HEK293 (cell line): ENCODE results near the gene CLK4.

Source experiments
- CTCF ChIA-PET: fragments of 350-600 bp; formaldehyde crosslinking; extraction: SDS; loops from one replicate; lab custom pipeline; 2021; ENCODE audit warnings: antibody characterized with exemption; lab: Yijun Ruan, JAX
- POLR2A ChIA-PET: fragments of 300-600 bp; formaldehyde crosslinking; extraction: SDS; loops from one replicate; lab custom pipeline; 2020; ENCODE audit warnings: antibody characterized with exemption, inconsistent platforms; lab: Yijun Ruan, JAX
- H3K27ac ChIP-seq: fragments of 200-500 bp; sonication (Bioruptor generic); 2 replicates; pipeline ENCODE4 v1.5.1; 2014; ENCODE audit warnings: low read depth, low read length, control low read depth, inconsistent platforms; ENCODE audit errors: extremely low read depth
- H3K36me3 ChIP-seq, 2 experiments: fragments of 200-500 bp in 1 of 2; sonication (Bioruptor generic) in 1 of 2; 1 replicate in 1 of 2; 2 replicates in 1 of 2; pipeline ENCODE4 v1.5.1; 2014 to 2017; ENCODE audit warnings: inconsistent platforms in 2 of 2, low read length in 2 of 2; ENCODE audit not compliant: control insufficient read depth in 2 of 2, insufficient read depth in 1 of 2
- H3K4me1 ChIP-seq: fragments of 200-500 bp; sonication (Bioruptor generic); 2 replicates; pipeline ENCODE4 v1.5.1; 2014; ENCODE audit warnings: mild to moderate bottlenecking, low read length, inconsistent platforms; ENCODE audit not compliant: control insufficient read depth, insufficient read depth
- H3K4me3 ChIP-seq: 2 replicates; pipeline ENCODE4 v1.5.1; 2011; ENCODE audit warnings: low read depth, mild to moderate bottlenecking, control low read depth, low read length, moderate library complexity
- H3K9me3 ChIP-seq: fragments of 200-500 bp; sonication (Bioruptor generic); 2 replicates; pipeline ENCODE4 v1.5.1; 2014; ENCODE audit warnings: low read depth, low read length, inconsistent platforms; ENCODE audit not compliant: control insufficient read depth, insufficient read depth
- GFI1B ChIP-seq: fragments of 450-650 bp; formaldehyde crosslinking; IDR thresholded peaks from 2 replicates; pipeline ENCODE4 v1.5.1; 2016; ENCODE audit warnings: missing biosample characterization, missing genetic modification characterization
- HOXC10 ChIP-seq: sonication (generic); formaldehyde crosslinking; IDR thresholded peaks from 2 replicates; pipeline ENCODE4 v1.8.1; 2023; ENCODE audit warnings: mild to moderate bottlenecking, missing genetic modification reagents
- KLF10 ChIP-seq: fragments of 450-650 bp; IDR thresholded peaks from 2 replicates; pipeline ENCODE4 v1.5.1; 2018; ENCODE audit warnings: missing biosample characterization, mild to moderate bottlenecking, missing genetic modification characterization
- SP2 ChIP-seq: fragments of 450-650 bp; formaldehyde crosslinking; IDR thresholded peaks from 2 replicates; pipeline ENCODE4 v1.5.1; 2016; ENCODE audit warnings: missing biosample characterization, missing genetic modification characterization
- YY1 ChIP-seq: fragments of 450-650 bp; formaldehyde crosslinking; IDR thresholded peaks from 2 replicates; pipeline ENCODE4 v1.5.1; 2018; ENCODE audit warnings: missing biosample characterization, missing genetic modification characterization
- ZEB2 ChIP-seq: fragments of 450-650 bp; formaldehyde crosslinking; IDR thresholded peaks from 2 replicates; pipeline ENCODE4 v1.5.1; 2016; ENCODE audit warnings: missing biosample characterization, missing genetic modification characterization
- ZFP69B ChIP-seq: fragments of 450-650 bp; formaldehyde crosslinking; IDR thresholded peaks from 2 replicates; pipeline ENCODE4 v1.5.1; 2016; ENCODE audit warnings: missing biosample characterization, missing genetic modification characterization
- ZNF10 ChIP-seq: fragments of 450-650 bp; formaldehyde crosslinking; IDR thresholded peaks from 2 replicates; pipeline ENCODE4 v1.5.1; 2017; ENCODE audit warnings: missing biosample characterization, missing genetic modification characterization
- ZNF132 ChIP-seq: fragments of 450-650 bp; formaldehyde crosslinking; IDR thresholded peaks from 2 replicates; pipeline ENCODE4 v1.5.1; 2017; ENCODE audit warnings: missing biosample characterization, missing genetic modification characterization, borderline replicate concordance
- ZNF146 ChIP-seq: fragments of 450-650 bp; formaldehyde crosslinking; IDR thresholded peaks from 2 replicates; pipeline ENCODE4 v1.5.1; 2016; ENCODE audit warnings: missing biosample characterization, missing genetic modification characterization
- ZNF549 ChIP-seq: fragments of 450-650 bp; IDR thresholded peaks from 2 replicates; pipeline ENCODE4 v1.5.1; 2018; ENCODE audit warnings: missing biosample characterization, missing genetic modification characterization, mild to moderate bottlenecking, inconsistent platforms, moderate library complexity
- ZNF571 ChIP-seq: fragments of 450-650 bp; formaldehyde crosslinking; IDR thresholded peaks from 2 replicates; pipeline ENCODE4 v1.5.0; 2017; ENCODE audit warnings: missing biosample characterization, missing genetic modification characterization
- ZNF670 ChIP-seq: fragments of 450-650 bp; formaldehyde crosslinking; IDR thresholded peaks from 2 replicates; pipeline ENCODE4 v1.5.1; 2016; ENCODE audit warnings: missing biosample characterization, missing genetic modification characterization, low read depth
- ZNF837 ChIP-seq: fragments of 450-650 bp; formaldehyde crosslinking; IDR thresholded peaks from 2 replicates; pipeline ENCODE4 v1.5.1; 2016; ENCODE audit warnings: missing biosample characterization, missing genetic modification characterization
- TF ChIP-seq, protein P1 (sequence below): fragments of 450-650 bp; formaldehyde crosslinking; IDR thresholded peaks from 2 replicates; pipeline ENCODE4 v1.5.1; 2016; ENCODE audit warnings: missing biosample characterization, missing genetic modification characterization
- TF ChIP-seq, protein P2 (sequence below): fragments of 450-650 bp; formaldehyde crosslinking; IDR thresholded peaks from 2 replicates; pipeline ENCODE4 v1.5.1; 2017; ENCODE audit warnings: missing biosample characterization, missing genetic modification characterization
- TF ChIP-seq, protein P3 (sequence below): fragments of 450-650 bp; formaldehyde crosslinking; IDR thresholded peaks from 2 replicates; pipeline ENCODE4 v1.5.1; 2016; ENCODE audit warnings: missing biosample characterization, missing genetic modification characterization, borderline replicate concordance
- TF ChIP-seq, protein P4 (sequence below): fragments of 450-650 bp; formaldehyde crosslinking; IDR thresholded peaks from 2 replicates; pipeline ENCODE4 v1.5.1; 2016; ENCODE audit warnings: missing biosample characterization, missing genetic modification characterization

The CLK4 gene

DNA sequence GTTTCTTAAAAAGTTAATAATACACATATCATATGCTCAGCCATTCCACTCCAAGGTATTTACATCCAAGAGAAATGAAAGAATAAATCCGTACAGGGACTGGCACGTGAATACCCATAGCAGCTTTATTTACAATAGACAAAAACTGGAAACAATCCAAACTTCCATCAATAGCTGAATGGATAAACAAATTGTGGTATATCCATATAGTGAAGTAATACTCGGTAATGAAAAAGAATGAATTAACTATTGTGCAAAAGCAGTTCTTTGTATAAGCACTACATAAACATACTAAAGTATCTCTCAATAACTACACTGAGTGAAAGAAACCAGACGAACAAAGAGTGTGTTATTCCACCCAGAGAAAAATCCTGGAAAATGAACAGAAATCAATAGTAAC is 54.2 kb downstream of the CLK4 start:
- ChIA-PET POLR2A (no interaction called here), CTCF (no interaction called here)
- H3K27ac ChIP-seq, result no peak overlapping the region

DNA sequence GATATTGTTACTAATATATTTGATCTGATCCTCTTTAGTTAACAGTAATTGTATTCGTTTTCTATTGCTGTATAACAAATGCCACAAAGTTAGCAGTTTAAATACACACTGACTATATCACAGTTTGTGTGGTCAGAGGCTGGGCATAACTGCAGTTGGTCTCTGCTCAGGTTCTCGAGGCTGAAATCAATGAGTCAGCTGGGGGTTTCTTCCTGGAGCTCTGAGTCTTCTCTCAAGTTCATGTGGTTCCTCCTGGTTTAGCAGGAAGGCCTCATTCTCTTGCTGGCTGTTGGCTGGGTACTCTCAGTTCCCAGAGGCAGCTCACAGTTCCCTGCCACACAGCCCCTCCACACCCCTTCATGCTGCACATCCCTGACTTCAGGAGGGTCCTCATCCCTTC is 57.4 kb downstream of the CLK4 start:
- no peaks in the 10 kb centered on the region for H3K36me3 ChIP-seq
- CTCF ChIA-PET, result no interaction called here
- POLR2A ChIA-PET, result no interaction called here
- no peak overlapping the region for H3K4me3 ChIP-seq
- no peaks in the 10 kb centered on the region for H3K4me1 ChIP-seq
- no peak overlapping the region for H3K27ac ChIP-seq
- no peaks in the 10 kb centered on the region for H3K9me3 ChIP-seq
- TF ChIP-seq SP2 (tag by site-specific recombination) (no peak), KLF10 (tag by site-specific recombination) (no peak), ZNF571 (tag by site-specific recombination) (no peak), ZEB2 (tag by site-specific recombination) (no peak), HOXC10 (CRISPR knock-in tag) (no peak), ZNF549 (tag by site-specific recombination) (no peak)
- TF ChIP-seq, protein P1, sequence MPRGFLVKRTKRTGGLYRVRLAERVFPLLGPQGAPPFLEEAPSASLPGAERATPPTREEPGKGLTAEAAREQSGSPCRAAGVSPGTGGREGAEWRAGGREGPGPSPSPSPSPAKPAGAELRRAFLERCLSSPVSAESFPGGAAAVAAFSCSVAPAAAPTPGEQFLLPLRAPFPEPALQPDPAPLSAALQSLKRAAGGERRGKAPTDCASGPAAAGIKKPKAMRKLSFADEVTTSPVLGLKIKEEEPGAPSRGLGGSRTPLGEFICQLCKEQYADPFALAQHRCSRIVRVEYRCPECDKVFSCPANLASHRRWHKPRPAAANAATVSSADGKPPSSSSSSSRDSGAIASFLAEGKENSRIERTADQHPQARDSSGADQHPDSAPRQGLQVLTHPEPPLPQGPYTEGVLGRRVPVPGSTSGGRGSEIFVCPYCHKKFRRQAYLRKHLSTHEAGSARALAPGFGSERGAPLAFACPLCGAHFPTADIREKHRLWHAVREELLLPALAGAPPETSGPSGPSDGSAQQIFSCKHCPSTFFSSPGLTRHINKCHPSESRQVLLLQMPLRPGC (tag by site-specific recombination), result no peak
- TF ChIP-seq, protein P2, sequence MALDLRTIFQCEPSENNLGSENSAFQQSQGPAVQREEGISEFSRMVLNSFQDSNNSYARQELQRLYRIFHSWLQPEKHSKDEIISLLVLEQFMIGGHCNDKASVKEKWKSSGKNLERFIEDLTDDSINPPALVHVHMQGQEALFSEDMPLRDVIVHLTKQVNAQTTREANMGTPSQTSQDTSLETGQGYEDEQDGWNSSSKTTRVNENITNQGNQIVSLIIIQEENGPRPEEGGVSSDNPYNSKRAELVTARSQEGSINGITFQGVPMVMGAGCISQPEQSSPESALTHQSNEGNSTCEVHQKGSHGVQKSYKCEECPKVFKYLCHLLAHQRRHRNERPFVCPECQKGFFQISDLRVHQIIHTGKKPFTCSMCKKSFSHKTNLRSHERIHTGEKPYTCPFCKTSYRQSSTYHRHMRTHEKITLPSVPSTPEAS (tag by site-specific recombination), result no peak

More for the DNA sequence above, 54.2 kb downstream of the CLK4 start:
- no peak overlapping the region for H3K4me3 ChIP-seq
- H3K9me3 ChIP-seq, result no peaks in the 10 kb centered on the region
- TF ChIP-seq GFI1B (tag by site-specific recombination), result no peak
- TF ChIP-seq, protein P3, sequence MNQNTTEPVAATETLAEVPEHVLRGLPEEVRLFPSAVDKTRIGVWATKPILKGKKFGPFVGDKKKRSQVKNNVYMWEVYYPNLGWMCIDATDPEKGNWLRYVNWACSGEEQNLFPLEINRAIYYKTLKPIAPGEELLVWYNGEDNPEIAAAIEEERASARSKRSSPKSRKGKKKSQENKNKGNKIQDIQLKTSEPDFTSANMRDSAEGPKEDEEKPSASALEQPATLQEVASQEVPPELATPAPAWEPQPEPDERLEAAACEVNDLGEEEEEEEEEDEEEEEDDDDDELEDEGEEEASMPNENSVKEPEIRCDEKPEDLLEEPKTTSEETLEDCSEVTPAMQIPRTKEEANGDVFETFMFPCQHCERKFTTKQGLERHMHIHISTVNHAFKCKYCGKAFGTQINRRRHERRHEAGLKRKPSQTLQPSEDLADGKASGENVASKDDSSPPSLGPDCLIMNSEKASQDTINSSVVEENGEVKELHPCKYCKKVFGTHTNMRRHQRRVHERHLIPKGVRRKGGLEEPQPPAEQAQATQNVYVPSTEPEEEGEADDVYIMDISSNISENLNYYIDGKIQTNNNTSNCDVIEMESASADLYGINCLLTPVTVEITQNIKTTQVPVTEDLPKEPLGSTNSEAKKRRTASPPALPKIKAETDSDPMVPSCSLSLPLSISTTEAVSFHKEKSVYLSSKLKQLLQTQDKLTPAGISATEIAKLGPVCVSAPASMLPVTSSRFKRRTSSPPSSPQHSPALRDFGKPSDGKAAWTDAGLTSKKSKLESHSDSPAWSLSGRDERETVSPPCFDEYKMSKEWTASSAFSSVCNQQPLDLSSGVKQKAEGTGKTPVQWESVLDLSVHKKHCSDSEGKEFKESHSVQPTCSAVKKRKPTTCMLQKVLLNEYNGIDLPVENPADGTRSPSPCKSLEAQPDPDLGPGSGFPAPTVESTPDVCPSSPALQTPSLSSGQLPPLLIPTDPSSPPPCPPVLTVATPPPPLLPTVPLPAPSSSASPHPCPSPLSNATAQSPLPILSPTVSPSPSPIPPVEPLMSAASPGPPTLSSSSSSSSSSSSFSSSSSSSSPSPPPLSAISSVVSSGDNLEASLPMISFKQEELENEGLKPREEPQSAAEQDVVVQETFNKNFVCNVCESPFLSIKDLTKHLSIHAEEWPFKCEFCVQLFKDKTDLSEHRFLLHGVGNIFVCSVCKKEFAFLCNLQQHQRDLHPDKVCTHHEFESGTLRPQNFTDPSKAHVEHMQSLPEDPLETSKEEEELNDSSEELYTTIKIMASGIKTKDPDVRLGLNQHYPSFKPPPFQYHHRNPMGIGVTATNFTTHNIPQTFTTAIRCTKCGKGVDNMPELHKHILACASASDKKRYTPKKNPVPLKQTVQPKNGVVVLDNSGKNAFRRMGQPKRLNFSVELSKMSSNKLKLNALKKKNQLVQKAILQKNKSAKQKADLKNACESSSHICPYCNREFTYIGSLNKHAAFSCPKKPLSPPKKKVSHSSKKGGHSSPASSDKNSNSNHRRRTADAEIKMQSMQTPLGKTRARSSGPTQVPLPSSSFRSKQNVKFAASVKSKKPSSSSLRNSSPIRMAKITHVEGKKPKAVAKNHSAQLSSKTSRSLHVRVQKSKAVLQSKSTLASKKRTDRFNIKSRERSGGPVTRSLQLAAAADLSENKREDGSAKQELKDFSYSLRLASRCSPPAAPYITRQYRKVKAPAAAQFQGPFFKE, result no peak
- TF ChIP-seq ZFP69B, result no peak
- no peak for TF ChIP-seq ZNF670 (tag by site-specific recombination)
- 0 out of 2 replicates have a peak, but pooled peaks have one; percentile 16 for TF ChIP-seq ZNF146 (tag by site-specific recombination)
- H3K36me3 ChIP-seq, result no peaks in the 10 kb centered on the region
- no peaks in the 10 kb centered on the region for H3K4me1 ChIP-seq

DNA sequence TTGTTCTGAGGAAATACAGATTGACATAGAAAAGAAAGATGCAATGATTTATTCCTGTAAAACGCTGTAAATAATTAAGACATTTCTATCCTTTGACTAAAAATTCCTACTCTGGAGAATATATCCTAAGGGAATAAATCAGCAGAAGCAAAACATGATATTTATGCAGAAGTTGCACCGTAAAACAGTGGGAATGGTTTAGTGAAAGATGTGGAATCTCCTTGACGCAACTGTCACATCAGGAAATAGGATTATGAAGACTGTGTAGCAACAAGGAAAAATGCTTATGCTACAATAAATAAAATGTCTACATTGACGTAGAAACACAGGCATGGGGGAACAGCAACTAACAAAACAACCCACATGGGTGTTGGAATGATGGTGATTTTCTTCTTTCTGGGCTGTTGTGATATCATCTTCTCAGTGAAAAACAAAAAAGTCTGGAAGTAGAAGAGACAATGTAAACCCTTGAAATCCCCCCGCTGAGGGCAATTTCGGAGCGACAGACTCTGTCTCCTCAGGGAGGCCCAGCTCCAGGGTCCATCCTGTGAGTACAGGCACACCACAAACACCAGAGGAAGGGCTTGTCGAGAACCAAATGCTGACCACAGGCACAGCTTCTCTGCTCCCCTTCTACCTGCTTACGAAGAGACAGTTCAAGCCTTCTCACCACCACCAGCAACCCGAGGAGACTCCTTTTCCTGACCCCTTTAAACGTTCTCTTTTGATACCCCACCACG is 61.9 kb downstream of the CLK4 start:
- POLR2A ChIA-PET, result no interaction called here
- CTCF ChIA-PET, result no interaction called here
- no peaks in the 10 kb centered on the region for H3K36me3 ChIP-seq
- no peaks in the 10 kb centered on the region for H3K9me3 ChIP-seq
- no peak overlapping the region for H3K27ac ChIP-seq
- H3K4me1 ChIP-seq, result no peaks in the 10 kb centered on the region
- no peak overlapping the region for H3K4me3 ChIP-seq
- TF ChIP-seq ZNF837 (tag by site-specific recombination) (no peak), ZNF132 (tag by site-specific recombination) (no peak), YY1 (tag by site-specific recombination) (no peak), ZNF10 (tag by site-specific recombination) (no peak)
- TF ChIP-seq, protein P4, sequence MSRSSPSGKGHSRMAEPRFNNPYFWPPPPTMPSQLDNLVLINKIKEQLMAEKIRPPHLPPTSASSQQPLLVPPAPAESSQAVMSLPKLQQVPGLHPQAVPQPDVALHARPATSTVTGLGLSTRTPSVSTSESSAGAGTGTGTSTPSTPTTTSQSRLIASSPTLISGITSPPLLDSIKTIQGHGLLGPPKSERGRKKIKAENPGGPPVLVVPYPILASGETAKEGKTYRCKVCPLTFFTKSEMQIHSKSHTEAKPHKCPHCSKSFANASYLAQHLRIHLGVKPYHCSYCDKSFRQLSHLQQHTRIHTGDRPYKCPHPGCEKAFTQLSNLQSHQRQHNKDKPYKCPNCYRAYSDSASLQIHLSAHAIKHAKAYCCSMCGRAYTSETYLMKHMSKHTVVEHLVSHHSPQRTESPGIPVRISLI, result no peak
